CD4-positive, alpha-beta T cell (primary cell): Measurements from ENCODE around the gene LMBRD1. TPM values are rescaled to one million over a fixed set of nuclear protein-coding genes. Genes with fewer than 3 reads are reported as not detected.

Experiments used
- ATAC-seq: fragments of 200-7000 bp; cut with Tn5 transposase; one replicate; pipeline ENCODE4 v1.10.0; 2022; ENCODE audit warnings: mild to moderate bottlenecking; ENCODE audit not compliant: poor library complexity
- CTCF ChIA-PET: fragments of 350-600 bp; sonication (Branson Sonifier 250); formaldehyde crosslinking; loops from one replicate; lab custom pipeline; 2021; ENCODE audit warnings: antibody characterized with exemption, inconsistent platforms; lab: Charles Lee
- POLR2A ChIA-PET: fragments of 350-600 bp; sonication (Branson Sonifier 250); formaldehyde crosslinking; loops from one replicate; lab custom pipeline; 2021; ENCODE audit warnings: antibody characterized with exemption, inconsistent platforms; lab: Charles Lee
- DNase-seq, 14 experiments: peaks; one replicate each; pipeline ENCODE4 v3.0.0-alpha.2; 2013 to 2020; ENCODE audit warnings: mixed read lengths in 2 of 14
- H3K27ac ChIP-seq, 2 donors: one replicate each; pipeline versions ENCODE4 v1.5.1 to v1.7.0; 2013; ENCODE audit warnings: low read length in 2 of 2, low read depth in 1 of 2, mild to moderate bottlenecking in 1 of 2
- H3K27me3 ChIP-seq, 2 experiments: 1 replicate in 1 of 2; 2 replicates in 1 of 2; pipeline versions ENCODE4 v1.6.1 to v1.7.0; 2013; ENCODE audit warnings: low read length in 2 of 2, control low read depth in 1 of 2, mild to moderate bottlenecking in 1 of 2, moderate library complexity in 1 of 2; ENCODE audit not compliant: insufficient read depth in 2 of 2, control insufficient read depth in 1 of 2
- H3K36me3 ChIP-seq: one replicate; pipeline ENCODE4 v1.6.1; 2013; ENCODE audit warnings: low read length, control low read depth; ENCODE audit not compliant: insufficient read depth
- H3K4me1 ChIP-seq: one replicate; pipeline ENCODE4 v1.6.1; 2013; ENCODE audit warnings: low read length, control low read depth; ENCODE audit not compliant: insufficient read depth
- H3K4me3 ChIP-seq: one replicate; pipeline ENCODE4 v1.5.1; 2013; ENCODE audit warnings: mild to moderate bottlenecking, low read length, moderate library complexity
- H3K9me3 ChIP-seq, 2 experiments: 1 replicate in 1 of 2; 2 replicates in 1 of 2; pipeline versions ENCODE4 v1.6.1 to v1.7.0; 2013; ENCODE audit warnings: low read length in 2 of 2, mild to moderate bottlenecking in 2 of 2, control low read depth in 1 of 2, moderate library complexity in 1 of 2; ENCODE audit not compliant: control insufficient read depth in 1 of 2, insufficient read depth in 1 of 2
- H3K27ac Mint-ChIP-seq: one replicate; pipeline ENCODE4 v1.8.0; 2020; ENCODE audit warnings: mixed read lengths
- H3K27me3 Mint-ChIP-seq: one replicate; pipeline ENCODE4 v1.8.0; 2021; ENCODE audit warnings: mixed read lengths
- H3K36me3 Mint-ChIP-seq: one replicate; pipeline ENCODE4 v1.8.0; 2021; ENCODE audit warnings: low read depth, mixed read lengths
- H3K4me1 Mint-ChIP-seq: one replicate; pipeline ENCODE4 v1.8.0; 2021; ENCODE audit warnings: low read depth, mixed read lengths
- H3K4me3 Mint-ChIP-seq: one replicate; pipeline ENCODE4 v1.8.0; 2020; ENCODE audit warnings: mild to moderate bottlenecking, mixed read lengths
- H3K9me3 Mint-ChIP-seq: one replicate; pipeline ENCODE4 v1.8.0; 2020; ENCODE audit warnings: mixed read lengths
- intact Hi-C, 2 experiments: fragments of 100-400 bp; cut with DNase I in 1 of 2; cut with micrococcal nuclease in 1 of 2; formaldehyde crosslinking; loops; one replicate each; pipeline versions ENCODE4 v1.15.1 to v1.9.0; 2023 to 2025; cut with DNase I, micrococcal nuclease
- total RNA-seq, 174 experiments: library from RNA in 2 of 174; stranded (reverse) in 2 of 174; gene quantifications; one replicate each; pipeline ENCODE4 v1.2.3 and lab custom pipeline; 2021 to 2026
- TF ChIP-seq, protein P1 (sequence below): fragments of 200-600 bp; IDR thresholded peaks from one replicate; pipeline ENCODE4 v1.8.0; 2022; ENCODE audit warnings: antibody characterized with exemption, mild to moderate bottlenecking

Gene LMBRD1
- total RNA-seq, 2 experiments from 2014 or later = 40.3 to 42.0 TPM

DNA sequence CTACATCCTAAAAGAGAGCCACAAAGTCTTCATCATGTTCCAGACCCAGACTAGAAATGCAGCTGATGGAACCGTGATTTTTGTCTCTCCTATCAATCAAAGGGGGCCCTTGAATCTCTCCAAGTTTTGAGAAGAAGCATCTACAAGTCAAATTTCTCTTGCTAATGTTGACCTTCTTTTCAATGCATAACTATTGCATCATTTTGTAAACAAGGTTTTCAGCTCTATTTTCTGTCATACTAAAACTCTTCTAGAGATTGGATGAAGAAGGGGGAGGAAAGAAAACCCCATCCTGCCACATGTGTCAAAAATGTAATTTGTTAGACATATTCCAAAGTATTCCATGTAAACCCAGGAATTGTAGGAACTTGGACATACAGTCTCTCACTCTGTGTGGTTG is 169.2 kb downstream of the LMBRD1 start:
- Mint-ChIP-seq H3K27me3 (peaks cover 29% of the 10 kb centered on the region), H3K36me3 (no peaks in the 10 kb centered on the region), H3K27ac (no peak overlapping the region), H3K4me3 (no peak overlapping the region), H3K4me1 (peaks cover 10% of the 10 kb centered on the region), H3K9me3 (no peaks in the 10 kb centered on the region)
- H3K36me3 ChIP-seq = no peaks in the 10 kb centered on the region
- peaks cover 7% of the 10 kb centered on the region for H3K4me1 ChIP-seq
- intact Hi-C loops = no loop called here
- no peaks in the 10 kb centered on the region for H3K27me3 ChIP-seq
- DNase-seq = no peak
- CTCF ChIA-PET = no interaction called here
- POLR2A ChIA-PET = no interaction called here
- no peak overlapping the region for H3K27ac ChIP-seq
- peaks cover 0 to 5% of the 10 kb centered on the region in 2 experiments for H3K9me3 ChIP-seq
- TF ChIP-seq, protein P1, sequence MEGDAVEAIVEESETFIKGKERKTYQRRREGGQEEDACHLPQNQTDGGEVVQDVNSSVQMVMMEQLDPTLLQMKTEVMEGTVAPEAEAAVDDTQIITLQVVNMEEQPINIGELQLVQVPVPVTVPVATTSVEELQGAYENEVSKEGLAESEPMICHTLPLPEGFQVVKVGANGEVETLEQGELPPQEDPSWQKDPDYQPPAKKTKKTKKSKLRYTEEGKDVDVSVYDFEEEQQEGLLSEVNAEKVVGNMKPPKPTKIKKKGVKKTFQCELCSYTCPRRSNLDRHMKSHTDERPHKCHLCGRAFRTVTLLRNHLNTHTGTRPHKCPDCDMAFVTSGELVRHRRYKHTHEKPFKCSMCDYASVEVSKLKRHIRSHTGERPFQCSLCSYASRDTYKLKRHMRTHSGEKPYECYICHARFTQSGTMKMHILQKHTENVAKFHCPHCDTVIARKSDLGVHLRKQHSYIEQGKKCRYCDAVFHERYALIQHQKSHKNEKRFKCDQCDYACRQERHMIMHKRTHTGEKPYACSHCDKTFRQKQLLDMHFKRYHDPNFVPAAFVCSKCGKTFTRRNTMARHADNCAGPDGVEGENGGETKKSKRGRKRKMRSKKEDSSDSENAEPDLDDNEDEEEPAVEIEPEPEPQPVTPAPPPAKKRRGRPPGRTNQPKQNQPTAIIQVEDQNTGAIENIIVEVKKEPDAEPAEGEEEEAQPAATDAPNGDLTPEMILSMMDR = no peak
- ATAC-seq = no peak
- no peak overlapping the region for H3K4me3 ChIP-seq

DNA sequence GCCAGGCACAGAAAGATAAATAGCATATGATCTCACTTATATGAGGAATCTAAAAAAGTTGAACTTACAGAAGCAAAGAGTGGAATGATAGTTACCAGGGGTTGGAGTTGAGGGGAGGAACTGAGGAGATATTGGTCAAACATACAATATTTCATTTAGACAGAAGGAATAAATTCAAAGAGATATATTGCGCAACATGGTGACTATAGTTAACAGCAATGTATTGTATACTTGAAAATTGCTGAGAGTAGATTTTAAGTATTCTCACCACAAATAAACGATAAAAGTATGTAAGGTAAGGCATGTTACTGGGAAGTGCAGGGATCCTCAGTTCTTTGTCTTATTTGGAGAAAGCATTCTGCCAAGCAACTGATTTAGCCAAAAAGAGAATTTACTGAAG is 171.9 kb downstream of the LMBRD1 start:
- H3K4me3 Mint-ChIP-seq = no peak overlapping the region
- Histone ChIP-seq H3K4me1 (no peaks in the 10 kb centered on the region), H3K36me3 (no peaks in the 10 kb centered on the region), H3K4me3 (no peak overlapping the region), H3K27me3 (no peaks in the 10 kb centered on the region), H3K27ac (no peak overlapping the region), H3K9me3 (peaks cover 0 to 5% of the 10 kb centered on the region in 2 experiments)
- TF ChIP-seq, protein P1 = no peak
- no peaks in the 10 kb centered on the region for H3K4me1 Mint-ChIP-seq
- H3K36me3 Mint-ChIP-seq = no peaks in the 10 kb centered on the region
- intact Hi-C loops = no loop called here
- no peak overlapping the region for H3K27ac Mint-ChIP-seq
- ChIA-PET CTCF (no interaction called here), POLR2A (no interaction called here)
- ATAC-seq (no peak), DNase-seq (no peak)
- peaks cover 27% of the 10 kb centered on the region for H3K27me3 Mint-ChIP-seq
- H3K9me3 Mint-ChIP-seq = no peaks in the 10 kb centered on the region

Other genes with a start within 250 kb of the LMBRD1 start
- not detected for gene COL19A1, start 69.5 kb upstream of the LMBRD1 start, total RNA-seq